Measurements from ENCODE around the gene TMEM178A.

DNA sequence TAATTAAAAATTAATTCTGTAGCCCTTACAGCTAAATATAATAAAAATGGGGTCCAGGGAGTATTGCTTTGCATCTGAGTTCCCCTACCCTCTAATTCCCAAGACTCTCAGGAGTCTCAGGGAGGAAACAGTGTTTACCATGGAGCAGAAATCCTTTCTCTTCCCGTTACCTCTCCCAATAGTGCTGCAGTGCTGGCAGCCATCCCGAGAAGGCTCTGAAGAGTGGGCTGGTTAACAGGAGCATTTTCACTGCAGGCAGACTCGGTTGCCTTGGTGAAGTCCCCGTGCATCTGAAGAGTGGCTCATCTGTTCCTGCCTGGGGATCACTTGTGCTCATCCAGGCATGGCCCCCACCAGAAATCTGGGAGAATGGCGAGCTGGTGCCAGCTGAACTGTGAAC is 41.8 kb upstream of the TMEM178A start:
- no peak for TF ChIP-seq EP300 (IDR thresholded peaks at IDR 0.05)
- TF ChIP-seq, protein P1, sequence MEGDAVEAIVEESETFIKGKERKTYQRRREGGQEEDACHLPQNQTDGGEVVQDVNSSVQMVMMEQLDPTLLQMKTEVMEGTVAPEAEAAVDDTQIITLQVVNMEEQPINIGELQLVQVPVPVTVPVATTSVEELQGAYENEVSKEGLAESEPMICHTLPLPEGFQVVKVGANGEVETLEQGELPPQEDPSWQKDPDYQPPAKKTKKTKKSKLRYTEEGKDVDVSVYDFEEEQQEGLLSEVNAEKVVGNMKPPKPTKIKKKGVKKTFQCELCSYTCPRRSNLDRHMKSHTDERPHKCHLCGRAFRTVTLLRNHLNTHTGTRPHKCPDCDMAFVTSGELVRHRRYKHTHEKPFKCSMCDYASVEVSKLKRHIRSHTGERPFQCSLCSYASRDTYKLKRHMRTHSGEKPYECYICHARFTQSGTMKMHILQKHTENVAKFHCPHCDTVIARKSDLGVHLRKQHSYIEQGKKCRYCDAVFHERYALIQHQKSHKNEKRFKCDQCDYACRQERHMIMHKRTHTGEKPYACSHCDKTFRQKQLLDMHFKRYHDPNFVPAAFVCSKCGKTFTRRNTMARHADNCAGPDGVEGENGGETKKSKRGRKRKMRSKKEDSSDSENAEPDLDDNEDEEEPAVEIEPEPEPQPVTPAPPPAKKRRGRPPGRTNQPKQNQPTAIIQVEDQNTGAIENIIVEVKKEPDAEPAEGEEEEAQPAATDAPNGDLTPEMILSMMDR (IDR thresholded peaks at IDR 0.05), result no peak
- no peak for TF ChIP-seq POLR2A (IDR thresholded peaks at IDR 0.05)

All from sigmoid colon (tissue), 4 donors.